BE2C (cell line): ENCODE measurements around the gene SYCE1L.

ENCODE experiments used
- DNase-seq: peaks from one replicate; pipeline ENCODE4 v3.0.0-alpha.2; 2020
- H3K27me3 ChIP-seq: fragments of 250-450 bp; sonication (Bioruptor Pico); 2 replicates; pipeline ENCODE4 v1.5.1; 2020; ENCODE audit warnings: mild to moderate bottlenecking
- H3K36me3 ChIP-seq: fragments of 250-450 bp; sonication (Bioruptor Pico); 2 replicates; pipeline ENCODE4 v1.5.1; 2020; ENCODE audit warnings: mild to moderate bottlenecking
- H3K4me1 ChIP-seq: fragments of 250-450 bp; sonication (Bioruptor Pico); 2 replicates; pipeline ENCODE4 v1.5.1; 2020
- H3K4me3 ChIP-seq: 2 replicates; pipeline ENCODE4 v1.5.1; 2011; ENCODE audit warnings: low read depth, low read length
- H3K9me3 ChIP-seq: fragments of 250-450 bp; sonication (Bioruptor Pico); 2 replicates; pipeline ENCODE4 v1.5.1; 2020
- CTCF ChIP-seq: IDR thresholded peaks from 2 replicates; pipeline ENCODE4 v1.5.1; 2012; ENCODE audit warnings: mild to moderate bottlenecking, low read depth, low read length

SYCE1L gene

GRCh38 chr16:77223184-77223583, 24.0 kb downstream of the SYCE1L start:
- peak; percentile 59 for TF ChIP-seq CTCF
- H3K27me3 ChIP-seq, result no peaks in the 10 kb centered on the region; the same call in 1 of the 2 replicates
- H3K9me3 ChIP-seq, result no peaks in the 10 kb centered on the region
- no peak overlapping the region for H3K4me3 ChIP-seq
- no peaks in the 10 kb centered on the region for H3K36me3 ChIP-seq
- peak; percentile 45 for DNase-seq
- no peaks in the 10 kb centered on the region for H3K4me1 ChIP-seq

GRCh38 chr16:77225182-77225581, 26.0 kb downstream of the SYCE1L start:
- H3K4me3 ChIP-seq, result no peak overlapping the region
- no peaks in the 10 kb centered on the region for H3K36me3 ChIP-seq
- no peaks in the 10 kb centered on the region for H3K9me3 ChIP-seq
- no peaks in the 10 kb centered on the region; the same call in 1 of the 2 replicates for H3K27me3 ChIP-seq
- DNase-seq, result no peak
- TF ChIP-seq CTCF, result no peak
- H3K4me1 ChIP-seq, result no peaks in the 10 kb centered on the region

GRCh38 chr16:77227745-77228144, 28.5 kb downstream of the SYCE1L start:
- H3K36me3 ChIP-seq, result no peaks in the 10 kb centered on the region
- H3K9me3 ChIP-seq, result no peaks in the 10 kb centered on the region
- 0 out of 2 replicates have a peak, but pooled peaks cover 8% of the 10 kb centered on the region for H3K4me1 ChIP-seq
- no peak for TF ChIP-seq CTCF
- no peak for DNase-seq
- no peaks in the 10 kb centered on the region; the same call in 1 of the 2 replicates for H3K27me3 ChIP-seq
- H3K4me3 ChIP-seq, result no peak overlapping the region

- Histone ChIP-seq H3K4me3 (no peak overlapping the region), H3K9me3 (no peaks in the 10 kb centered on the region), H3K36me3 (no peaks in the 10 kb centered on the region), H3K27me3 (no peaks in the 10 kb centered on the region; the same call in 1 of the 2 replicates), H3K4me1 (0 out of 2 replicates have a peak, but pooled peaks cover 8% of the 10 kb centered on the region)
- no peak for TF ChIP-seq CTCF
- no peak for DNase-seq
Measured at GRCh38 chr16:77231047-77231446, 31.8 kb downstream of the SYCE1L start.

GRCh38 chr16:77233799-77234519, 34.8 kb downstream of the SYCE1L start:
- no peaks in the 10 kb centered on the region for H3K9me3 ChIP-seq
- no peak for DNase-seq

More at GRCh38 chr16:77233799-77234519, 34.8 kb downstream of the SYCE1L start:
- TF ChIP-seq CTCF, result no peak
- Histone ChIP-seq H3K27me3 (peaks cover 8% of the 10 kb centered on the region), H3K4me3 (no peak overlapping the region), H3K36me3 (no peaks in the 10 kb centered on the region), H3K4me1 (0 out of 2 replicates have a peak, but pooled peaks cover 8% of the 10 kb centered on the region)
